ENCODE data around the gene UBE2K. TPM values are rescaled to one million over a fixed set of nuclear protein-coding genes. Genes with fewer than 3 reads are reported as not detected.
"Not testable (repeated sequence)": the region's sequence is repeated elsewhere in the genome, so short reads cannot be mapped to it uniquely, and the experiment has no call there.

Gene UBE2K
- total and polyA plus RNA-seq, 2 experiments from 2014 or later: 26.7 to 127 TPM

GRCh38 chr4:39729557-39729956 is 31.6 kb downstream of the UBE2K start:
- Histone ChIP-seq H3K9me3 (ENCODE audit: low read depth) (no peaks in the 10 kb centered on the region), H3K79me2 (ENCODE audit: insufficient read depth) (peaks cover 100% of the 10 kb centered on the region), H2AFZ (no peak overlapping the region), H3K9me2 (ENCODE audit: insufficient read depth) (no peaks in the 10 kb centered on the region), H3K4me1 (ENCODE audit: insufficient read depth) (peaks cover 32% of the 10 kb centered on the region), H3F3A (ENCODE audit: insufficient read depth) (peaks cover 24% of the 10 kb centered on the region), H3K4me2 (ENCODE audit: unreplicated experiment) (no peak overlapping the region), H3K27ac (peak overlapping the region; percentile 5), H3K27me3 (replicated peaks; ENCODE audit: insufficient read depth) (no peaks in the 10 kb centered on the region), H3K4me3 (no peak overlapping the region), H3K36me3 (ENCODE audit: low read depth) (no peaks in the 10 kb centered on the region), H3K9ac (no peak overlapping the region), H4K20me1 (ENCODE audit: insufficient read depth) (peaks cover 13% of the 10 kb centered on the region; the same call in 1 of the 2 replicates)
- TF ChIP-seq EZH2phosphoT487 (IDR thresholded peaks at IDR 0.05; ENCODE audit: insufficient read depth, low read depth) (no peak), EZH2 (IDR thresholded peaks at IDR 0.05; ENCODE audit: insufficient read depth, poor library complexity, severe bottlenecking) (no peak)
- peak; percentile 53 for DNase-seq
- 89% methylated on average over 4 of the region's 4 CpGs for WGBS, 2 experiments (ENCODE audit: low coverage in 1 of 2, low lambda C conversion rate in 2 of 2, missing lambda C conversion rate in 2 of 2)
- in situ Hi-C loops (cut with MboI): no loop called here

- DNase-seq: peak; percentile 42
- H3K4me1 ChIP-seq (ENCODE audit: insufficient read depth): peaks cover 32% of the 10 kb centered on the region
Measured at GRCh38 chr4:39730072-39730471, 32.1 kb downstream of the UBE2K start.

DNA sequence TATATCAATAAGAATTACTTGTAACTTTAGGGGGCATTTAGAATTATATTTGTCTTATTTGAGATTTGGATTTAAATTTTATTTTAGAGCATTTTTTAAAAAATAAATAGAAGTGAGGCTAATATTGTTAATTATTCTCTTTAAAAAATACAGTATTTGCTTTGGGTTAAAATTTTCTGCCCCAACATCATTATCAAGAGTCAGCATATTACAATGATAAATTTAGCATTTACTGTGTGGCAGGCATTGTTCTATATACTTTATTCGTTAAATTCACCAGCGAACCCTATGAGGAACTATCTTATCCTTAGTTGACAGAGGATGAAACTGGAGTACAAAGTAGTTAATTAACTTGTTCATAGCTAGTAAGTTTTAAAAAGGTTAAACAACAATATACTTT is 34.0 kb downstream of the UBE2K start:
- no peak for DNase-seq
- Histone ChIP-seq H3K27ac (no peak overlapping the region), H3K4me2 (ENCODE audit: unreplicated experiment) (no peak overlapping the region), H4K20me1 (ENCODE audit: insufficient read depth) (peaks cover under 1% of the 10 kb centered on the region; the same call in 1 of the 2 replicates), H3K9me2 (ENCODE audit: insufficient read depth) (no peaks in the 10 kb centered on the region), H3F3A (ENCODE audit: insufficient read depth) (peaks cover 26% of the 10 kb centered on the region), H3K36me3 (ENCODE audit: low read depth) (no peaks in the 10 kb centered on the region), H3K4me1 (ENCODE audit: insufficient read depth) (peaks cover 32% of the 10 kb centered on the region), H2AFZ (no peak overlapping the region), H3K79me2 (ENCODE audit: insufficient read depth) (peaks cover 100% of the 10 kb centered on the region), H3K9me3 (ENCODE audit: low read depth) (no peaks in the 10 kb centered on the region), H3K4me3 (no peak overlapping the region), H3K9ac (no peak overlapping the region), H3K27me3 (replicated peaks; ENCODE audit: insufficient read depth) (no peaks in the 10 kb centered on the region)
- in situ Hi-C loops (cut with MboI): no loop called here
- TF ChIP-seq EZH2phosphoT487 (IDR thresholded peaks at IDR 0.05; ENCODE audit: insufficient read depth, low read depth) (no peak), EZH2 (IDR thresholded peaks at IDR 0.05; ENCODE audit: insufficient read depth, poor library complexity, severe bottlenecking) (no peak)
- WGBS, 2 experiments (ENCODE audit: low coverage in 1 of 2, low lambda C conversion rate in 2 of 2, missing lambda C conversion rate in 2 of 2): 96 to 97% methylated on average over 2 of the region's 2 CpGs

More at GRCh38 chr4:39730072-39730471, 32.1 kb downstream of the UBE2K start:
- Histone ChIP-seq H3K79me2 (ENCODE audit: insufficient read depth) (peaks cover 100% of the 10 kb centered on the region), H3K9ac (no peak overlapping the region), H3K27me3 (replicated peaks; ENCODE audit: insufficient read depth) (no peaks in the 10 kb centered on the region), H3K9me2 (ENCODE audit: insufficient read depth) (no peaks in the 10 kb centered on the region), H4K20me1 (ENCODE audit: insufficient read depth) (peaks cover 8% of the 10 kb centered on the region; the same call in 1 of the 2 replicates), H3K4me2 (ENCODE audit: unreplicated experiment) (no peak overlapping the region), H3K36me3 (ENCODE audit: low read depth) (no peaks in the 10 kb centered on the region), H2AFZ (no peak overlapping the region), H3K9me3 (ENCODE audit: low read depth) (no peaks in the 10 kb centered on the region), H3K27ac (peak overlapping the region; percentile 5), H3K4me3 (no peak overlapping the region), H3F3A (ENCODE audit: insufficient read depth) (peaks cover 26% of the 10 kb centered on the region)
- in situ Hi-C loops (cut with MboI): no loop called here
- no peak for TF ChIP-seq EZH2phosphoT487 (IDR thresholded peaks at IDR 0.05; ENCODE audit: insufficient read depth, low read depth)
- WGBS, 2 experiments (ENCODE audit: low coverage in 1 of 2, low lambda C conversion rate in 2 of 2, missing lambda C conversion rate in 2 of 2): 64 to 66% methylated on average over 3 of the region's 3 CpGs

GRCh38 chr4:39732728-39733127 is 34.8 kb downstream of the UBE2K start:
- no peak for TF ChIP-seq EZH2 (IDR thresholded peaks at IDR 0.05; ENCODE audit: insufficient read depth, poor library complexity, severe bottlenecking)
- no peak for TF ChIP-seq EZH2phosphoT487 (IDR thresholded peaks at IDR 0.05; ENCODE audit: insufficient read depth, low read depth)
- H3K4me2 ChIP-seq (ENCODE audit: unreplicated experiment): peak overlapping the region; percentile 41
- H3K36me3 ChIP-seq (ENCODE audit: low read depth): no peaks in the 10 kb centered on the region; the same call in 1 of the 2 replicates
- DNase-seq: peak; percentile 90
- peaks cover 26% of the 10 kb centered on the region for H3F3A ChIP-seq (ENCODE audit: insufficient read depth)
- H3K79me2 ChIP-seq (ENCODE audit: insufficient read depth): peaks cover 100% of the 10 kb centered on the region
- WGBS, 2 experiments (ENCODE audit: low coverage in 1 of 2, low lambda C conversion rate in 2 of 2, missing lambda C conversion rate in 2 of 2): 60 to 63% methylated on average over 3 of the region's 3 CpGs
- no peak overlapping the region for H2AFZ ChIP-seq
- H3K9me2 ChIP-seq (ENCODE audit: insufficient read depth): no peaks in the 10 kb centered on the region
- H3K27ac ChIP-seq: peak overlapping the region; percentile 42
- in situ Hi-C loops (cut with MboI): no loop called here
- H3K27me3 ChIP-seq (replicated peaks; ENCODE audit: insufficient read depth): no peaks in the 10 kb centered on the region
- no peaks in the 10 kb centered on the region for H3K9me3 ChIP-seq (ENCODE audit: low read depth)
- H4K20me1 ChIP-seq (ENCODE audit: insufficient read depth): no peaks in the 10 kb centered on the region; the same call in 1 of the 2 replicates
- H3K4me3 ChIP-seq: no peak overlapping the region
- no peak overlapping the region for H3K9ac ChIP-seq
- H3K4me1 ChIP-seq (ENCODE audit: insufficient read depth): peaks cover 32% of the 10 kb centered on the region

GRCh38 chr4:39739591-39739990 is 41.7 kb downstream of the UBE2K start:
- H3K4me1 ChIP-seq (ENCODE audit: insufficient read depth); H2AFZ ChIP-seq; H3K27ac ChIP-seq; H3K9me2 ChIP-seq (ENCODE audit: insufficient read depth); H3K36me3 ChIP-seq (ENCODE audit: low read depth); H3F3A ChIP-seq (ENCODE audit: insufficient read depth); H3K9me3 ChIP-seq (ENCODE audit: low read depth); H3K9ac ChIP-seq; in situ Hi-C loops (cut with MboI); H3K27me3 ChIP-seq (replicated peaks; ENCODE audit: insufficient read depth); H3K4me3 ChIP-seq; H3K4me2 ChIP-seq (ENCODE audit: unreplicated experiment); H4K20me1 ChIP-seq (ENCODE audit: insufficient read depth); DNase-seq: not testable (repeated sequence)
- peaks cover 100% of the 10 kb centered on the region for H3K79me2 ChIP-seq (ENCODE audit: insufficient read depth)
- 92 to 96% methylated on average over 10 of the region's 10 CpGs for WGBS, 2 experiments (ENCODE audit: low coverage in 1 of 2, low lambda C conversion rate in 2 of 2, missing lambda C conversion rate in 2 of 2)
